ENCODE data around the gene ANKRD6. TPM values are rescaled to one million over a fixed set of nuclear protein-coding genes. Genes with fewer than 3 reads are reported as not detected.

Gene ANKRD6
- total RNA-seq, 1 experiment from 2014 or later = 13.9 TPM

DNA sequence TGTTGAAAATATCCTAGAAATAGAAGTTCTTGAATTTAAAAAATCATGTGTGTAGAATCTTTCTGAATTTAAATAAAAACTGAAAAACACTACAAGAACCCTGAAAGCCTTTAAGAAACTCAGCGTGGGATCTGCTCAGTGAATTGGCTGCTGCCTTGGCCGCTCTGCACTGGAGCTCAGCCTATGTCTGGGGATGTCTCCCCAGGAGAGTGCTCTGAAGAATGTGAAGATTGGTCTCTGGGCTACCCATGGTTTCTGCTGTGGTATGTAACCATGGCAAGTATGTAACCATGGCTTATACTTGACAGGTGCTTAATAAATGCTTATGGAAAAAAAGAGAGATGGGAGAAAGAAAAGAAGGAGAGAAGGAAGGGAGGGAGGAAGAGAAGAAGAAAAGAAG is 17.8 kb upstream of the ANKRD6 start:
- TF ChIP-seq, protein P1, sequence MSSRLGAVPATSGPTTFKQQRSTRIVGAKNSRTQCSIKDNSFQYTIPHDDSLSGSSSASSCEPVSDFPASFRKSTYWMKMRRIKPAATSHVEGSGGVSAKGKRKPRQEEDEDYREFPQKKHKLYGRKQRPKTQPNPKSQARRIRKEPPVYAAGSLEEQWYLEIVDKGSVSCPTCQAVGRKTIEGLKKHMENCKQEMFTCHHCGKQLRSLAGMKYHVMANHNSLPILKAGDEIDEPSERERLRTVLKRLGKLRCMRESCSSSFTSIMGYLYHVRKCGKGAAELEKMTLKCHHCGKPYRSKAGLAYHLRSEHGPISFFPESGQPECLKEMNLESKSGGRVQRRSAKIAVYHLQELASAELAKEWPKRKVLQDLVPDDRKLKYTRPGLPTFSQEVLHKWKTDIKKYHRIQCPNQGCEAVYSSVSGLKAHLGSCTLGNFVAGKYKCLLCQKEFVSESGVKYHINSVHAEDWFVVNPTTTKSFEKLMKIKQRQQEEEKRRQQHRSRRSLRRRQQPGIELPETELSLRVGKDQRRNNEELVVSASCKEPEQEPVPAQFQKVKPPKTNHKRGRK (CRISPR knock-in tag; IDR thresholded peaks at IDR 0.05; ENCODE audit: borderline replicate concordance) = no peak
- TF ChIP-seq ESRRA (CRISPR knock-in tag; IDR thresholded peaks at IDR 0.05; ENCODE audit: borderline replicate concordance) (no peak), HMGA2 (CRISPR knock-in tag; IDR thresholded peaks at IDR 0.05) (no peak), ZNF232 (CRISPR knock-in tag; IDR thresholded peaks at IDR 0.05) (no peak), FOXK1 (CRISPR knock-in tag; IDR thresholded peaks at IDR 0.05) (no peak), GABPB1 (CRISPR knock-in tag; IDR thresholded peaks at IDR 0.05) (no peak), JUN (CRISPR knock-in tag; IDR thresholded peaks at IDR 0.05) (no peak), ZNF416 (CRISPR knock-in tag; IDR thresholded peaks at IDR 0.05) (no peak), NR2C2 (CRISPR knock-in tag; IDR thresholded peaks at IDR 0.05) (no peak), ZNF121 (CRISPR knock-in tag; IDR thresholded peaks at IDR 0.05) (no peak), CREB1 (CRISPR knock-in tag; IDR thresholded peaks at IDR 0.05) (no peak), RELA (CRISPR knock-in tag; IDR thresholded peaks at IDR 0.05; ENCODE audit: borderline replicate concordance) (no peak)
- TF ChIP-seq, protein P2, sequence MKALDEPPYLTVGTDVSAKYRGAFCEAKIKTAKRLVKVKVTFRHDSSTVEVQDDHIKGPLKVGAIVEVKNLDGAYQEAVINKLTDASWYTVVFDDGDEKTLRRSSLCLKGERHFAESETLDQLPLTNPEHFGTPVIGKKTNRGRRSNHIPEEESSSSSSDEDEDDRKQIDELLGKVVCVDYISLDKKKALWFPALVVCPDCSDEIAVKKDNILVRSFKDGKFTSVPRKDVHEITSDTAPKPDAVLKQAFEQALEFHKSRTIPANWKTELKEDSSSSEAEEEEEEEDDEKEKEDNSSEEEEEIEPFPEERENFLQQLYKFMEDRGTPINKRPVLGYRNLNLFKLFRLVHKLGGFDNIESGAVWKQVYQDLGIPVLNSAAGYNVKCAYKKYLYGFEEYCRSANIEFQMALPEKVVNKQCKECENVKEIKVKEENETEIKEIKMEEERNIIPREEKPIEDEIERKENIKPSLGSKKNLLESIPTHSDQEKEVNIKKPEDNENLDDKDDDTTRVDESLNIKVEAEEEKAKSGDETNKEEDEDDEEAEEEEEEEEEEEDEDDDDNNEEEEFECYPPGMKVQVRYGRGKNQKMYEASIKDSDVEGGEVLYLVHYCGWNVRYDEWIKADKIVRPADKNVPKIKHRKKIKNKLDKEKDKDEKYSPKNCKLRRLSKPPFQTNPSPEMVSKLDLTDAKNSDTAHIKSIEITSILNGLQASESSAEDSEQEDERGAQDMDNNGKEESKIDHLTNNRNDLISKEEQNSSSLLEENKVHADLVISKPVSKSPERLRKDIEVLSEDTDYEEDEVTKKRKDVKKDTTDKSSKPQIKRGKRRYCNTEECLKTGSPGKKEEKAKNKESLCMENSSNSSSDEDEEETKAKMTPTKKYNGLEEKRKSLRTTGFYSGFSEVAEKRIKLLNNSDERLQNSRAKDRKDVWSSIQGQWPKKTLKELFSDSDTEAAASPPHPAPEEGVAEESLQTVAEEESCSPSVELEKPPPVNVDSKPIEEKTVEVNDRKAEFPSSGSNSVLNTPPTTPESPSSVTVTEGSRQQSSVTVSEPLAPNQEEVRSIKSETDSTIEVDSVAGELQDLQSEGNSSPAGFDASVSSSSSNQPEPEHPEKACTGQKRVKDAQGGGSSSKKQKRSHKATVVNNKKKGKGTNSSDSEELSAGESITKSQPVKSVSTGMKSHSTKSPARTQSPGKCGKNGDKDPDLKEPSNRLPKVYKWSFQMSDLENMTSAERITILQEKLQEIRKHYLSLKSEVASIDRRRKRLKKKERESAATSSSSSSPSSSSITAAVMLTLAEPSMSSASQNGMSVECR (CRISPR knock-in tag; IDR thresholded peaks at IDR 0.05; ENCODE audit: borderline replicate concordance) = no peak
- TF ChIP-seq, protein P3, sequence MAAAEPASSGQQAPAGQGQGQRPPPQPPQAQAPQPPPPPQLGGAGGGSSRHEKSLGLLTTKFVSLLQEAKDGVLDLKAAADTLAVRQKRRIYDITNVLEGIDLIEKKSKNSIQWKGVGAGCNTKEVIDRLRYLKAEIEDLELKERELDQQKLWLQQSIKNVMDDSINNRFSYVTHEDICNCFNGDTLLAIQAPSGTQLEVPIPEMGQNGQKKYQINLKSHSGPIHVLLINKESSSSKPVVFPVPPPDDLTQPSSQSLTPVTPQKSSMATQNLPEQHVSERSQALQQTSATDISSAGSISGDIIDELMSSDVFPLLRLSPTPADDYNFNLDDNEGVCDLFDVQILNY (CRISPR knock-in tag; IDR thresholded peaks at IDR 0.05) = no peak
- TF ChIP-seq, protein P4, sequence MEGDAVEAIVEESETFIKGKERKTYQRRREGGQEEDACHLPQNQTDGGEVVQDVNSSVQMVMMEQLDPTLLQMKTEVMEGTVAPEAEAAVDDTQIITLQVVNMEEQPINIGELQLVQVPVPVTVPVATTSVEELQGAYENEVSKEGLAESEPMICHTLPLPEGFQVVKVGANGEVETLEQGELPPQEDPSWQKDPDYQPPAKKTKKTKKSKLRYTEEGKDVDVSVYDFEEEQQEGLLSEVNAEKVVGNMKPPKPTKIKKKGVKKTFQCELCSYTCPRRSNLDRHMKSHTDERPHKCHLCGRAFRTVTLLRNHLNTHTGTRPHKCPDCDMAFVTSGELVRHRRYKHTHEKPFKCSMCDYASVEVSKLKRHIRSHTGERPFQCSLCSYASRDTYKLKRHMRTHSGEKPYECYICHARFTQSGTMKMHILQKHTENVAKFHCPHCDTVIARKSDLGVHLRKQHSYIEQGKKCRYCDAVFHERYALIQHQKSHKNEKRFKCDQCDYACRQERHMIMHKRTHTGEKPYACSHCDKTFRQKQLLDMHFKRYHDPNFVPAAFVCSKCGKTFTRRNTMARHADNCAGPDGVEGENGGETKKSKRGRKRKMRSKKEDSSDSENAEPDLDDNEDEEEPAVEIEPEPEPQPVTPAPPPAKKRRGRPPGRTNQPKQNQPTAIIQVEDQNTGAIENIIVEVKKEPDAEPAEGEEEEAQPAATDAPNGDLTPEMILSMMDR (IDR thresholded peaks at IDR 0.05) = no peak
- TF ChIP-seq, protein P5, sequence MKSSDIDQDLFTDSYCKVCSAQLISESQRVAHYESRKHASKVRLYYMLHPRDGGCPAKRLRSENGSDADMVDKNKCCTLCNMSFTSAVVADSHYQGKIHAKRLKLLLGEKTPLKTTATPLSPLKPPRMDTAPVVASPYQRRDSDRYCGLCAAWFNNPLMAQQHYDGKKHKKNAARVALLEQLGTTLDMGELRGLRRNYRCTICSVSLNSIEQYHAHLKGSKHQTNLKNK (CRISPR knock-in tag; IDR thresholded peaks at IDR 0.05) = no peak
- TF ChIP-seq, protein P6, sequence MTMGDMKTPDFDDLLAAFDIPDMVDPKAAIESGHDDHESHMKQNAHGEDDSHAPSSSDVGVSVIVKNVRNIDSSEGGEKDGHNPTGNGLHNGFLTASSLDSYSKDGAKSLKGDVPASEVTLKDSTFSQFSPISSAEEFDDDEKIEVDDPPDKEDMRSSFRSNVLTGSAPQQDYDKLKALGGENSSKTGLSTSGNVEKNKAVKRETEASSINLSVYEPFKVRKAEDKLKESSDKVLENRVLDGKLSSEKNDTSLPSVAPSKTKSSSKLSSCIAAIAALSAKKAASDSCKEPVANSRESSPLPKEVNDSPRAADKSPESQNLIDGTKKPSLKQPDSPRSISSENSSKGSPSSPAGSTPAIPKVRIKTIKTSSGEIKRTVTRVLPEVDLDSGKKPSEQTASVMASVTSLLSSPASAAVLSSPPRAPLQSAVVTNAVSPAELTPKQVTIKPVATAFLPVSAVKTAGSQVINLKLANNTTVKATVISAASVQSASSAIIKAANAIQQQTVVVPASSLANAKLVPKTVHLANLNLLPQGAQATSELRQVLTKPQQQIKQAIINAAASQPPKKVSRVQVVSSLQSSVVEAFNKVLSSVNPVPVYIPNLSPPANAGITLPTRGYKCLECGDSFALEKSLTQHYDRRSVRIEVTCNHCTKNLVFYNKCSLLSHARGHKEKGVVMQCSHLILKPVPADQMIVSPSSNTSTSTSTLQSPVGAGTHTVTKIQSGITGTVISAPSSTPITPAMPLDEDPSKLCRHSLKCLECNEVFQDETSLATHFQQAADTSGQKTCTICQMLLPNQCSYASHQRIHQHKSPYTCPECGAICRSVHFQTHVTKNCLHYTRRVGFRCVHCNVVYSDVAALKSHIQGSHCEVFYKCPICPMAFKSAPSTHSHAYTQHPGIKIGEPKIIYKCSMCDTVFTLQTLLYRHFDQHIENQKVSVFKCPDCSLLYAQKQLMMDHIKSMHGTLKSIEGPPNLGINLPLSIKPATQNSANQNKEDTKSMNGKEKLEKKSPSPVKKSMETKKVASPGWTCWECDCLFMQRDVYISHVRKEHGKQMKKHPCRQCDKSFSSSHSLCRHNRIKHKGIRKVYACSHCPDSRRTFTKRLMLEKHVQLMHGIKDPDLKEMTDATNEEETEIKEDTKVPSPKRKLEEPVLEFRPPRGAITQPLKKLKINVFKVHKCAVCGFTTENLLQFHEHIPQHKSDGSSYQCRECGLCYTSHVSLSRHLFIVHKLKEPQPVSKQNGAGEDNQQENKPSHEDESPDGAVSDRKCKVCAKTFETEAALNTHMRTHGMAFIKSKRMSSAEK (CRISPR knock-in tag; IDR thresholded peaks at IDR 0.05; ENCODE audit: borderline replicate concordance) = no peak
- TF ChIP-seq, protein P7, sequence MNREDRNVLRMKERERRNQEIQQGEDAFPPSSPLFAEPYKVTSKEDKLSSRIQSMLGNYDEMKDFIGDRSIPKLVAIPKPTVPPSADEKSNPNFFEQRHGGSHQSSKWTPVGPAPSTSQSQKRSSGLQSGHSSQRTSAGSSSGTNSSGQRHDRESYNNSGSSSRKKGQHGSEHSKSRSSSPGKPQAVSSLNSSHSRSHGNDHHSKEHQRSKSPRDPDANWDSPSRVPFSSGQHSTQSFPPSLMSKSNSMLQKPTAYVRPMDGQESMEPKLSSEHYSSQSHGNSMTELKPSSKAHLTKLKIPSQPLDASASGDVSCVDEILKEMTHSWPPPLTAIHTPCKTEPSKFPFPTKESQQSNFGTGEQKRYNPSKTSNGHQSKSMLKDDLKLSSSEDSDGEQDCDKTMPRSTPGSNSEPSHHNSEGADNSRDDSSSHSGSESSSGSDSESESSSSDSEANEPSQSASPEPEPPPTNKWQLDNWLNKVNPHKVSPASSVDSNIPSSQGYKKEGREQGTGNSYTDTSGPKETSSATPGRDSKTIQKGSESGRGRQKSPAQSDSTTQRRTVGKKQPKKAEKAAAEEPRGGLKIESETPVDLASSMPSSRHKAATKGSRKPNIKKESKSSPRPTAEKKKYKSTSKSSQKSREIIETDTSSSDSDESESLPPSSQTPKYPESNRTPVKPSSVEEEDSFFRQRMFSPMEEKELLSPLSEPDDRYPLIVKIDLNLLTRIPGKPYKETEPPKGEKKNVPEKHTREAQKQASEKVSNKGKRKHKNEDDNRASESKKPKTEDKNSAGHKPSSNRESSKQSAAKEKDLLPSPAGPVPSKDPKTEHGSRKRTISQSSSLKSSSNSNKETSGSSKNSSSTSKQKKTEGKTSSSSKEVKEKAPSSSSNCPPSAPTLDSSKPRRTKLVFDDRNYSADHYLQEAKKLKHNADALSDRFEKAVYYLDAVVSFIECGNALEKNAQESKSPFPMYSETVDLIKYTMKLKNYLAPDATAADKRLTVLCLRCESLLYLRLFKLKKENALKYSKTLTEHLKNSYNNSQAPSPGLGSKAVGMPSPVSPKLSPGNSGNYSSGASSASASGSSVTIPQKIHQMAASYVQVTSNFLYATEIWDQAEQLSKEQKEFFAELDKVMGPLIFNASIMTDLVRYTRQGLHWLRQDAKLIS (CRISPR knock-in tag; IDR thresholded peaks at IDR 0.05; ENCODE audit: borderline replicate concordance) = no peak
- TF ChIP-seq, protein P8, sequence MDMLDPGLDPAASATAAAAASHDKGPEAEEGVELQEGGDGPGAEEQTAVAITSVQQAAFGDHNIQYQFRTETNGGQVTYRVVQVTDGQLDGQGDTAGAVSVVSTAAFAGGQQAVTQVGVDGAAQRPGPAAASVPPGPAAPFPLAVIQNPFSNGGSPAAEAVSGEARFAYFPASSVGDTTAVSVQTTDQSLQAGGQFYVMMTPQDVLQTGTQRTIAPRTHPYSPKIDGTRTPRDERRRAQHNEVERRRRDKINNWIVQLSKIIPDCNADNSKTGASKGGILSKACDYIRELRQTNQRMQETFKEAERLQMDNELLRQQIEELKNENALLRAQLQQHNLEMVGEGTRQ (CRISPR knock-in tag; IDR thresholded peaks at IDR 0.05) = no peak
- ChIA-PET CTCF (interaction anchor here (0.5 to 3.6 kb wide), 4 partner anchors 14 to 103 kb away, joined by 3 to 13 read pairs (median 6); no protein-coding TSS in a partner anchor), POLR2A (no interaction called here)
- Mint-ChIP-seq H3K27ac (no peak overlapping the region), H3K4me3 (no peak overlapping the region), H3K36me3 (no peaks in the 10 kb centered on the region), H3K4me1 (peaks cover 12% of the 10 kb centered on the region), H3K27me3 (ENCODE audit: low read depth) (peaks cover 33% of the 10 kb centered on the region), H3K9me3 (no peaks in the 10 kb centered on the region)
- ATAC-seq = no peak
- no peak for DNase-seq (ENCODE audit: low spot score)
